HG02623 (cell line): Measurements from ENCODE around the gene GRM4.

Source experiments
- ATAC-seq: cut with Tn5 transposase; IDR thresholded peaks from one replicate; pipeline ENCODE4 v1.9.1; 2021; ENCODE audit warnings: moderate library complexity; ENCODE audit not compliant: unreplicated experiment

Gene GRM4

GRCh38 chr6:34143196-34143883 is 2.5 kb downstream of the GRM4 start:
- ATAC-seq: no peak

DNA sequence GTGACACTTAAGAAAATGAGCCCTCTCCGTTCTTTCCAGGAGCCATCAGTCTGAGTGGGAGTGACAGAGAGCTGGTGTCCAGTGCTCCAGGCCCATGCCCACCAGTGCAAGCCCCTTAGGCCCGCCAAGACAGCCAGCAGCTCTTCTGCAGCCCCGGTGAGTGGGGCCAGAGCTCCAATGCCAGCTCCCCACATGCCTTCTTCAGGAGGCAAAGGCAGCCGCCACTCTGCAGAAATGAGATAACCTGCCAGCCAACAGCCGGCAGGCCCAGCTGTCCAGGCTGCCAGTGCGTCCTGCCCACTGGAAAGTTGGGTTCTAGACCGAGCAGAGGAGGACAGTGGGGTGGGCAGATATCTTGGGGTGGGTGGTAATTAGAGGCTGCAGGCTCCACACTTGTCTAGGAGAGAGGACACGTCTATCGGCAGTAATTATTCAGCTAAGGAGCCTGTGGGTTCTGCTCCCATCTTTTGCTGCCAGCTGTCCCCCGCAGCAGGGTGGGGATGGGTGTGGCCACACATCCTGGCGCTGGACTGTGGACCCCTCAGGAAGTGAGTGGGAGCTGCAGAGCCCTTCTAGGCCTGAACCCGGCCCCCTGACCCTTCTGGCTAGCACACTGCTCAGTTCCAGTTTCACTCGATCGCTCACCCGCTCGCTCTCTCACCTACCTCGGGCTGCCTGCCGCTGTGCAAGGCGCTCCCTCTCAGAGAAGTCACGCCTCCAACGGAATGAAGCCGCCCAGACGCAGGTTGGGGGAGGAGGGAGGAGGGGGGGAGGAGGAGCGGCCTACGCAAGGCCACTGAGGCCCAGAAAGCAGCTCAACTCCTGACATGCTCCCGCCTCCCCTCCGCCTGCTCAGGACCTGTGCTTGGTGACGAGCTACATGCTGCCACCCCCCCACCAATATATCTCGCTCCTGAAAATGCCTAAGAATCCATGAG is 3.6 kb downstream of the GRM4 start:
- ATAC-seq: no peak

- ATAC-seq: no peak
Measured at GRCh38 chr6:34140075-34140474, 5.8 kb downstream of the GRM4 start.

- no peak for ATAC-seq
Measured at GRCh38 chr6:34138914-34139510, 6.9 kb downstream of the GRM4 start.

DNA sequence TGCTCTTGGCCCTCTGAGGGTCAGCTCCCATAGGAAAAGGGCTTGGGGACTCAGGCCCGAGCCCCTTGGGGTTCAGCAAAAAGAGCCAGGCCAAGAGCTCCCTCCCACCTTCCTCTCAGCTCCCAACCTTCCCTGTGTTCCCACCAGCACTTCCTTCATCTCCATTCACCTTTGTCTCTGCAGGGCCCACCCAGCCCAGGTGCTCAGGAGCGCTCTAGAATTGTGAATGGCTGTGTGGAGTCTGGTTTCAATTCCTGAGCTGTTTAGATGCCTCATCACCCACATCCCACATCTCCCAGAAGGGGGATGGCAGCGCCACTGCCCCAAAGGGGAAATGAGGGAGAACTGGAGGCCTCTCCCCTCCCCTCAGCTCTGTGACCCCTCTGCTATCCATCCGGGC is 7.7 kb downstream of the GRM4 start:
- ATAC-seq: no peak

GRCh38 chr6:34135541-34135940 is 10.3 kb downstream of the GRM4 start:
- no peak for ATAC-seq

GRCh38 chr6:34132486-34133185 is 13.3 kb downstream of the GRM4 start:
- ATAC-seq: no peak

DNA sequence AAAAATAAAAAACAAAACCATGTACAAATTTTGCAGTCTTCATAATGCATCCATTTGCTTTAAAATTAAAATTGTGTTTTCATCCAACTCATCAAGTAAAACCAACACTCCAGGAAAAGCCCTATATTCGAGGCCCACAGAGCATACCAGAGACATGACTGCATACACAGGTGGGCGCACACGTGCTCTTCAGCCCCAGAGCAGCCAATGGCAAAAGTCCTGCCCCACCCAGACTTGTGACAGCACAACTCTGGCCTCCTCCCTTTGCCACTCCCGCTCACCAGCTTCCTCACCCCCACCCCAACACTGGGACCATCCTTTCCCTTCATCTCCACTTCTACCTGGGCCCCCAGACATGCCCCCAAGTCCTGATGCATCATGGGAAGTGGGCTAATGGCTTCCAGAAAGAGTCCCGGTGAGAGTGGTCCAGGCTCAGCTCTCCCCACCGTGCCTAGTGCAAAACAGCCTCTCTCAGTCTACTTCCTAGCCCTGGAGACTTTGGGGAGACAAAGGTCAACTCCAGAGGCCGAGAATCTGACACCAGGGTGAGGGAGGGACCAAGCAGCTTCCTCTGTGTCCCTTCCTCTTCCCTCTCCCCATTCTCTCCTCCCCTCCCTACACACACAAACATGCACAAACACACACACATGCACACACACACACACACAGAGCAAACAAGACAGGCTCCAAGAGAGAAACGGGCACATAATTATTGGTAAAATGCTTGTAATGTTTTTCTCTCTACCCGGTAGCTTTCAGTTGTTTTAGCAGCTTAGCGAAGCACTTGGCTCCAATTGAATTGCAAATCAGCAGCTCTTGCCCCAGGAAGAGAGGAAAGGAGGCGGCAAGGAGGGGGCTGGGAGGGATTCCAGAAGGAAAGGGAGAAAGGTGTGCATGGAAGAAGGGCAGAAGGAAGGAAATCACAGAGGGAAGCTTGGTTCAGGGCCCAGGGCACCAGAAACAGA is 14.3 kb downstream of the GRM4 start:
- ATAC-seq: no peak

DNA sequence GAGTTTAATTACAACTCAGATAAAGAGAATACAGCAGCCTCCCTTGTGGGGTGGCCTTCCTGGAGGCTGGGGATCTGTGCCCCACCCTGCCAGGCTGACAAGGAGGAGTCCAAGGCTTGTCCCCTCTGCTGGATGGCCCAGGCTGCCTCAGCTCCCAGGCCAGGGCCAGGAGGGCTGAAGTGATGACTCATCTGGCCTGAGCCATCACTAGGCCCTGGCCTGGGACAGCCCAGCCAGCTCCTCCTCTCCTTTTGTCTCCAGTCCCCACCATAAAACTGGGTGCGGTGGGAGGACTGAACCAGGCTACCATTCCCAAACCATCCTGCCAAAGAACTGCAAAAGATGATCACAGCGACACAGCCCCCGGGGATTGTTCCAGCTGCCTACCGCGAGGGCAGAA is 15.0 kb downstream of the GRM4 start:
- no peak for ATAC-seq

GRCh38 chr6:34129753-34130152 is 16.1 kb downstream of the GRM4 start:
- no peak for ATAC-seq

DNA sequence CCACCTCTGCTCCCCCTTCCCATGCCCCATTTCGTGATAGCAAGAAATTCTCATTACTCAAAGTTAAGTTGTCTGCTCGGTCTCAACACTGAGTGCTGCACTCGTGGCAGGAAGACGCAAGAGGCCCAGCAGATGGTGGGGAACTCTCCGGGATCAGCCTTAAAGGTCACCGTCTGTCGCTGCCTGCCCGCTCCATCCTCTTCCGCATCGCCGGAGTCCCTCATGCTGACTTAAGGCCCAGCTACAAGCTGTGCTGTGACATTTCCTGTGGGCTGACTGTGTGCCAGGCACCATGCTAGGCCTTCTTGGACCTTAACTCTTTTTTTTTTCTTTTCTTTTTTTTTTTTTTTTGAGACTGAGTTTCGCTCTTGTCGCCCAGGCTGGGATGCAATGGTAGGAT is 17.8 kb downstream of the GRM4 start:
- ATAC-seq: no peak

GRCh38 chr6:34126419-34126818 is 19.5 kb downstream of the GRM4 start:
- no peak for ATAC-seq

- ATAC-seq: no peak
Measured at GRCh38 chr6:34125939-34126338, 19.9 kb downstream of the GRM4 start.

DNA sequence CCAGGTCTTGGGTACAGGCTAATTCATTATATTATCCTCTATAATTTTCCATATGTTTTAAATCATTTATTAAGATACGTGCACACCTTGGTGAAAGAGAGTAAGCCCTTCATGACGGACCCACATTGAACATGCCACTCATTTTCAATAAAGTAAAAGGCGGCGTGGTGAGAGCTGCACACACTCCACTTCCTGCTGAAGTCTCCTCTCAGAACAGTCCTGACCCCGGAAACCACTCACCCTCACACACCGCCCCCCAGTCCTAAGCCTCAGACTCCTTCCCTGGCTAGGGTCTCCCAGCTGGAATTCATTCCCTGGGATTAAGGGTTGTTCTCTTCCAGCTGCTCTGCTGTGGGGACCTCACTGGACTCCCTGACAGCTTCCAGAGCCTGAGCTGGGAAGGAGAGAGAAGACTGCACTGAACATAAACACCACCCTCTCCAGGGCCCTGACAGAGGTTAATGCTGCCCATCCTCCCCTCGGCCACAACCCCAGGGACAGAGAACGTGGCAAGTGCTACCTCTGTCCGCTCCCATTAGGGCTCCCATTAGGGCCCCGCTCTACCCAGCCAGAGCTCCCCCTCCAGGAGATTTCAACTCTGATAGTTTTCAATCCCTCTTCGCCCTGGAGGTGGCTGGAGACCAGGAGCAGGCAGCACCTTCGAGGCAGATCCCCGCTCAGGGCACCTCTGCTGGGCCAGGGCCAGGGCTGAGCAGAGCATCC is 24.8 kb downstream of the GRM4 start:
- ATAC-seq: no peak

GRCh38 chr6:34115915-34116314 is 30.0 kb downstream of the GRM4 start:
- no peak for ATAC-seq

GRCh38 chr6:34115403-34115795 is 30.5 kb downstream of the GRM4 start:
- no peak for ATAC-seq

DNA sequence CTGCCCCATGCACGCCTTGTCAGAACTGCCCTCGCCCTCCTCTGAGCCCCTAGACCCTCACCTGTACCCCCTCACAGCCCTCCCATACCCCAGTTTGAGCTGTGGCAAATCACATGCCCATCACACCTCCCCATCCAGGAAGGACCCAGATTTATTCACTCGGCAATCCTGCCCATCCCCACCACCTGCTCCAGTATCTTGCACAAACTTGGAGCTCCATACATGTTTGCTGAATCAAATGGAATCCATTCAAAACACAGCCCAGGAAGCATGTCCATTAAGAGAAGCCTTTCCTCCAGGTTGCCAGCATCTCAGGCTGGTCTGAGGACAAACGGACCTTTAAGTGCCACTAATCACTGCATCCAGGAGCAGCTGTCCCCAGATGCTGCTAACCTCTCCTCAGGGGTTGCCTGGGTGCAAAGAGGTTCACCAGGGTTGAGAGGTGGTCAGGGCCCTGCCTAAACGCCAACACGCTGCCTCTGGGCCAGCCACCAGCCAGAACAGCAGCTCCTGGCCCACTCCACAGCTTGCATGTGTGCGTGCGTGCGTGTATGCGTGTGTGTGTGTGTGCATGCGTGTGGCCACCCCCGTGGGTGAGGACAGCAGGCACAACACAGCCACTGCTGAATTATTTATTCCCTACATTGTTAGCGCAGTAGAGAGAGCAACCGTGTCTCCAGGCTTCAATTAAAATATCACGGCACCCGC is 31.0 kb downstream of the GRM4 start:
- no peak for ATAC-seq

DNA sequence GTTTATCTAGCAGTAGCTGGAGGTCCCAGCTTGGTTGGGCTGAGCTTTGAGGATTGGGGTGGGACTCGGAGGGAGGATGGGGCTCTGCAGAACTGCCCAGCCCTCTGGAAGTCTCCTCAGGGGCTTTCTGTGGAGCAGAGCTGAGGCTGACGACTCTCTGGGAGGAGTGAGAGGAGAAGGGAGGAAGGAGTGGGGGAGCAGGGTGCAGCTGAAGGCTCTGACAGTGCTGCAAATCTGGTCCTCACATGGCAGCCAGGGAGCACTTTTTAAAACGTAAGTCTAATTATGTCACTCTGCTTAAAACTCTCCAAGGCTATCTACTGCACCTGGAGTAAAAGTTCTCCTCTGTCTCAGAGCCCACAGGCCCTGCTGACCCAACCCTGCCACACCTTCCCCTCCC is 32.4 kb downstream of the GRM4 start:
- no peak for ATAC-seq

GRCh38 chr6:34112126-34112525 is 33.8 kb downstream of the GRM4 start:
- no peak for ATAC-seq
